ENCODE measurements around the gene KIRREL3.

Gene KIRREL3

DNA sequence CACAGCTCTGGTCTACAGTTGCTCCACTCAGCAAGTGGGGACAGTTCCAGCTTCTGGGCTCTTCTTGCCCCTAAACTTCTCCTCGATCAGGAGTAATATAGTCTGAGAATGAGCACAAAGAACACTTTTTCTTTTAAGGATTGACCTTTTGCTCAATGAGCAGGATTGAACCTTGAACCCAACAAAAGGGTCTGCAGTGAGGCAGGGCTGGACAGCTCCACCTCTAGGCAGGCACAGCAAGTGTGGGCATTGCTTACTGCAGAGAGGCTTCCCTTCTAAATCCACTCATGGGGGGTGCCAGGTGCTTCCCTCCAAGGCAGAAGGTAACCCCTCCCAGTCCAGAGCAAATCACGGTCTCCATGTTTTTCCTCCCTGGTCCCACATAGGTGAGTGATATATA lies 365.6 kb downstream of the KIRREL3 start:
- DNase-seq (ENCODE audit: low read depth in 2 of 2): no peak

DNA sequence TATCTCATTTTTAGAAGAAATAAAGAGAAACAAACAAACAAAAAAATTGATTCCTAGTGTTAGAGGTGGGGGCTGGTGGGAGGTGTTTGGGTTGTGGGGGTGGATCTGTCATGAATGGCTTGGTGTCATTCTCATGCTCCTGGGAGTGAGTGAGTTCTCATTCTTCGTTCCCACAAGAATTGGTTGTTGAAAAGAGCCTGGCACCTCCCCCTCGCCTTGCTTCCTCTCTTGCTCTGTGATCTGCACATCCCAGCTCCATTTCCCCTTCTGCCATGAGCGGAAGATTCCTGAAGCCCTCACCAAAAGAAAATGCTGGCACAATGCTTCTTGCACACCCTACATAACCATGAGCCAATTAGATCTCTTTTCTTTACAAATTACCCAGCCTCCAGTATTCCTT lies 367.2 kb downstream of the KIRREL3 start:
- DNase-seq (ENCODE audit: low read depth in 2 of 2): no peak

GRCh38 chr11:126630893-126631798 lies 369.4 kb downstream of the KIRREL3 start:
- no peak for DNase-seq (ENCODE audit: low read depth in 2 of 2)

- no peak for DNase-seq (ENCODE audit: low read depth in 2 of 2)
Observed at GRCh38 chr11:126630488-126630887, 370.1 kb downstream of the KIRREL3 start.

DNA sequence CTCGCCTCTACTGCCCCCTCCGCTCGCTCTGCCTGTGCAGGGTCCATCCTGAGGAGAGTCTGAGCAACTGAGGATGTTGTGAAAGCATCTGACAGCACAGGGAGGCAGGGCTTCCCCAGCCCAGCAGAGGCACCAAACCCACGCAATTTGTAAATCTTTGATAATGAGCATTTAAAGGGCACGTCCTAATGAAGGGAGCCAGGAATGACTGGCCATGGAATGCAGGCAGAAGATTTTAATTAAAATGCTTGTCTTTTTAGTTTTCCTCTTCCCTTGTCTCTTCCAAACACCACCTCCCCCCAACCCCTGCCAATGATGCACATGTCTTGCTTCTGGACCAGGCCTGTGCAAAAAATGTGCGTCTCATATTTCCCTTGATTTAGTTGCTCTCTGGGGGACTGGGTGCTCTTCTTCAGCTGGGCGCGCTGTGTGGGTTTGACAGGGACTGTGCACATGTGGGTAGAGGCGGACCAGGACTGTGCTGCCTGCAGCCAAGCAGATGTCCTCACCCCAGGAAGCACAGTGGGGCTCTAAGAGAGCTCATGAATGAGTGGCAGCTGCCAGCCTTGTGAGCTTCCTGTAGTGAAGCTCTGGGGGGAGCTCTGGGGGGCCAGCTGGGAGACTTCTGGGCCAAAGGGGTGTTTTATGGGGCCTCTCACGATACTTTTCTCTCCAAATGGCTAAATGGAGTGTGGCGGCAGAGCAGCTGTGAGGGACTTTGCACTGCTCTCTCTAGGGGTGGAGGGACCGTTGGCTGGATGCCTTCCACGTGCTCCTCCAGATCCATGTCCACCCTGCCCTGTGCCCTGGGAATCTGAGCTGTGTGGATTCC lies 371.6 kb downstream of the KIRREL3 start:
- DNase-seq (ENCODE audit: low read depth in 2 of 2): peak; percentile 91 to 93

GRCh38 chr11:126628450-126628789 lies 372.1 kb downstream of the KIRREL3 start:
- no peak for DNase-seq (ENCODE audit: low read depth in 2 of 2)

GRCh38 chr11:126627421-126627820 lies 373.1 kb downstream of the KIRREL3 start:
- DNase-seq (ENCODE audit: low read depth in 2 of 2): no peak

- no peak for DNase-seq (ENCODE audit: low read depth in 2 of 2)
Observed at GRCh38 chr11:126624506-126624905, 376.1 kb downstream of the KIRREL3 start.

- no peak for DNase-seq (ENCODE audit: low read depth in 2 of 2)
Observed at GRCh38 chr11:126619516-126619915, 381.1 kb downstream of the KIRREL3 start.

DNA sequence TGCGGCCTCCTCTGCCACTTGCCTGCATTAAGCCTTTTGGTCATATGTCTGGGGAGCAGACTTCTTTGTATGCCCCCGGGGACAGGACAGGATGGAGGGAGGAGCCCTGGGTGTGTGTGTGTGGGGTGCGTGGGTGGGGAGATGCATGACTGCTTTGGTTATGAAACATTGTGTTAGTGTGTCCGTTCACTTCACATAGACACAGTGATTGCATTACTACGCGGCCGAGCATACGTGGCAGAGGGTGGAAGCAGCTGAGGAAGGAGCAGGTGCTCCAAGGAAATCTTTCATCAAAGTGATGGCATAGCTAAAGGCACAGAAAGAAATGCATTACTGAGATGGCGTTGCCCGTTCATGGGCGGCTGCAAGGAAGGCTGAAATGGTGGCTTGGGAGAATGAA lies 384.7 kb downstream of the KIRREL3 start:
- DNase-seq (ENCODE audit: low read depth in 2 of 2): no peak

- no peak for DNase-seq (ENCODE audit: low read depth in 2 of 2)
Observed at GRCh38 chr11:126613272-126613671, 387.3 kb downstream of the KIRREL3 start.

- peak; percentile 30 to 33 for DNase-seq (ENCODE audit: low read depth in 2 of 2)
Observed at GRCh38 chr11:126612671-126613070, 387.9 kb downstream of the KIRREL3 start.

GRCh38 chr11:126611438-126611837 lies 389.1 kb downstream of the KIRREL3 start:
- DNase-seq (ENCODE audit: low read depth in 2 of 2): no peak

DNA sequence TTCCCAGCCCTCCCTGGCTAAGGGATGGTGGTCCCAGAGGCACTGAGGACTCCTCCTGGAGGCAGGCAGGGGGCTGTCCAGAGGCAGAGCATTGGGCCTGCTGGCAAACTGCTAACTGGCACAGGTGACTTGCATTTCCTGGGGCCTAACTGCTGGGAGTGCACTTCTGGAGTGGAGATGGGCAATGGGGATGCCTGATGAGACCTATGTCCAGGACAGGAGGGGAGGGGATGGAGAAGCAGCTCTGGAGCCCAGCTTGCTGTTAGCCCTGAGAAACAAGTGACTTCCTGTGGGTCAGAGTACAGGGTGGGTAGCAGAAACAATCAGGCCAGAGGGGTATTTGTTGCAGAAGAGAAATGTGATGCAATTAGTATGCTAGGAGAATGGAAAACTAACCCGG lies 391.9 kb downstream of the KIRREL3 start:
- no peak for DNase-seq (ENCODE audit: low read depth in 2 of 2)

GRCh38 chr11:126607776-126608541 lies 392.6 kb downstream of the KIRREL3 start:
- no peak for DNase-seq (ENCODE audit: low read depth in 2 of 2)

DNA sequence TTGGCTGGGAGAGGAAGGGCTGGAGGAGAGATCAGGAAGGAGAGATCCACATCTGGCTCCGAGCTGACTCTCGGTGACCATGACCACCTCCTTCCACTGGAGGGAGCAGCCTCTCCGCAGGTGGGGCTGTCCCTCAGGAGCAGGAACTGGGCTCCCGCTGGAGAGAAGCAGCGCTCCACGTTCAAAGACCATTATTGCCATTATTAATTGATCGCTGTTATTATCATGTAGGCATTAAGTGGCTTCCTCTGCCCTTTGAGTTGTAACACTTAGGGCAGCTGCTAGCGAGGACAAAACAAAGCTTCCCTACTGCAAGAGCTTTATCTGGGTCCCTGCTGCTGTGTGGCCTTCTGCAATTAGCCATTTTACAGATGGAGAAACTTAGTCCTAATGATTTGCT lies 393.2 kb downstream of the KIRREL3 start:
- DNase-seq (ENCODE audit: low read depth in 2 of 2): peak; percentile 40 to 41

- no peak for DNase-seq (ENCODE audit: low read depth in 2 of 2)
Observed at GRCh38 chr11:126606484-126606883, 394.1 kb downstream of the KIRREL3 start.

DNA sequence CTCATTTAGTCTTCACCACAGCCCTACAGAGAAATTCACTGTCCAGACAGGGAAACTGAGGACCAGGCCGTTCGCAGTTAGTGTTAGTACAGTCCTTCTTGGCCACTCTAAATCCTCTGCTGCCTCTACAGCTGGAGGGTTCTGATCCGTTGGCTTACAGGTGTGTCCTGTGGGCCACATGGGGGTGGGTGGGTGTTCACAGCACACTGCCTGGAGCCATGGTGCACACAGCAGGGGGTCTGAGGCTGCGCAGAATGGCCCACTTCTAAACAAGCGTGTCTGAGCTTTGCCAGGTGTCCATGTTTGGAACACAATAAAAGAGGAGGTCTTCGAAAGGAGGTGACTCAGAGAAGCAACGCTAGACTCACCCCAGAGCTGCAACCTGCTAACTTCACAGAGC lies 396.1 kb downstream of the KIRREL3 start:
- DNase-seq (ENCODE audit: low read depth in 2 of 2): no peak

DNA sequence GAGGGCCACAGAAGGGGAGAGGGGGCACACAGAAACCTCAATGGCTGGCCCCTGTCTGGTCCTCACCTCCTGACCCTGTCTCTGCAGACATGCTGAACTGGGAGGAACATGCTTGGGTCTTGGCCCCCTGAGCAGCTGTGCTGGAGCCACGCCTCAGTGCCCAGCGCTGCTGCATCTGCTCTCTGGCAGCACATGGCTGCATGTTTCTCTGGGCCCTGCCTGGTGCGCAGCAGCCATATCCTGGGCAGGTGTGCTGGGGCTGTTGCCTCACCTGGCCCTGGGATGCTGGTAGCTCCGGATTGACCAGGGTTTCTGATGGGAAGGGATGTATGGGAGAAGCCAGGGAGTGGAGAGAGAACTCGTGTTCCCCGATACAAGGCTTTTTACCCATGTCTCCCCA lies 397.1 kb downstream of the KIRREL3 start:
- DNase-seq (ENCODE audit: low read depth in 2 of 2): no peak

DNA sequence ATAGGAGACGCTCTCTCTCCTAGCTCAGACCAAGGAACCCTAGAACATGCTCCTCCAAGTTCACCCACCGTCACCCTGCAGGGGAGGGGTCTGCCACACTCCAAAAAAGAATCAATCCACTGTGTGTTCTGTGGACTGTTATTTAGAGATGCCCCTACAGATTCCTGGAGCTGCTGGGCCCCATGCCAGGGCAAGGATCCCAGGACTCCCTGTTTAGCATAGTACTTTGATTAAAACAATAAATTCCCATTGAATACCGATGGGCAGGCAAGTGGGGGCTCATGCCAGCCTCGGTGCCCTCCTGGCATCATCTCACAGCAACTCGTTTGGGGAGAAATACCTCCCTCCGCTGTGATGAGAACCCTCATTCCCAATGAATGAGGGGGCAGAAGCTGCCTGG lies 397.6 kb downstream of the KIRREL3 start:
- no peak for DNase-seq (ENCODE audit: low read depth in 2 of 2)

DNA sequence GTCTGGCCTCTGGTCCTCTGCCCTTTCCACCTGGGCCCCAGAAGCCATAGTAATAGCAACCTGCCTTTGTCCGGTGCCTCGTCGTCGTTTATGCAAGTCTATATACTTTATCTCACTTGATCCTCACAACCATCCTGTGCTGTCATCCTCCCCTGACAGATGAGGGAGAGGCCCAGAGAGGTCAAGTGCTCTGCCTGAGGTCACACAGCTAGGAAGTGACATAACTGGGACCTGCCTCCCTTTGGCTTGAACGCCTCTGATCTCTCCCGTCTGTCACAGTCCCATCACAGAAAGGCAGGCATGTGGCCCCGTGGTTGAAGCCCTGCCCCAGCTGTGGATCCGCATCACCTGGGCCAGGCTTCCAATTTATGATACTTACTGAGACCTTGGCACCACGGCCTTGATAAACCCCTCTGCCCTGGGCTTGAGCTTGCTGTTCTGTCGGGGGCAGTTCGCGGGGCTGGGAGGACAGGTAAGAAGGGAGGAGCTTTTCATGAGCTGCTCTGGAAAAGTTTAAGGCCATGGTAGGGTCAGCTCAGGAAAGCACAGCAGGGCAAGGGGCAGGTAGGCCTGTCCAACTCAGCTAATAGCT lies 398.1 kb downstream of the KIRREL3 start:
- no peak for DNase-seq (ENCODE audit: low read depth in 2 of 2)

Measured in fibroblast of skin of left biceps (primary cell).